HepG2 (cell line): ENCODE measurements around the gene GNAI2. TPM values are rescaled to one million over a fixed set of nuclear protein-coding genes. Genes with fewer than 3 reads are reported as not detected.

ENCODE experiments used
- ATAC-seq: fragments of 200-7000 bp; cut with Tn5 transposase; 3 replicates; pipeline ENCODE4 v1.9.1; 2020; ENCODE audit warnings: mild to moderate bottlenecking, moderate library complexity
- BruUV-seq: library from RNA; stranded (reverse); fragments of 400-500 nt; replicated peaks from 2 replicates; lab custom pipeline; 2021; lab: Mats Ljungman, UMichigan
- CTCF ChIA-PET: fragments of 300-600 bp; formaldehyde crosslinking; extraction: SDS; loops from one replicate; lab custom pipeline; 2021; ENCODE audit warnings: low total read pairs, inconsistent platforms, low intra/inter-chr PET ratio; lab: Yijun Ruan, JAX
- POLR2A ChIA-PET: fragments of 350-600 bp; sonication (Branson Sonifier 250); formaldehyde crosslinking; loops from one replicate; lab custom pipeline; 2020; ENCODE audit warnings: antibody characterized with exemption, inconsistent platforms; lab: Yijun Ruan, JAX
- DNase-seq: peaks from one replicate; pipeline ENCODE4 v3.0.0-alpha.2; 2015; ENCODE audit warnings: low spot score
- FAIRE-seq: peaks from 3 replicates; lab custom pipeline; 2011; peaks lifted over from hg19 to GRCh38; lab: Jason Lieb, UNC
- H2AFZ ChIP-seq: one replicate; pipeline ENCODE4 v1.6.1; 2011; ENCODE audit warnings: low read length, inconsistent platforms
- H3K27ac ChIP-seq: fragments of 300-600 bp; 3 replicates; pipeline ENCODE4 v1.8.0; 2011; ENCODE audit warnings: mixed run types, mild to moderate bottlenecking, mixed read lengths, low read length, inconsistent platforms; ENCODE audit not compliant: insufficient read depth; ENCODE audit errors: extremely low read length
- H3K27me3 ChIP-seq, 2 experiments: fragments of 200-600 bp in 1 of 2; 2 replicates in 1 of 2; 3 replicates in 1 of 2; pipeline versions ENCODE4 v1.6.0 to v1.8.0; 2011; ENCODE audit warnings: low read length in 2 of 2, mild to moderate bottlenecking in 2 of 2, moderate library complexity in 2 of 2, inconsistent platforms in 1 of 2; ENCODE audit not compliant: insufficient read depth in 2 of 2, control insufficient read depth in 1 of 2
- H3K36me3 ChIP-seq, 2 experiments: fragments of 200-600 bp in 1 of 2; replicated peaks in 1 of 2; 2 replicates in 1 of 2; 3 replicates in 1 of 2; pipeline versions ENCODE4 v1.5.1 to v1.8.0; 2011; ENCODE audit warnings: low read length in 2 of 2, inconsistent platforms in 1 of 2; ENCODE audit not compliant: insufficient read depth in 2 of 2, control insufficient read depth in 1 of 2
- H3K4me1 ChIP-seq: 2 replicates; pipeline ENCODE4 v1.5.1; 2012; ENCODE audit warnings: low read length, inconsistent platforms; ENCODE audit not compliant: insufficient read depth
- H3K4me2 ChIP-seq: 2 replicates; pipeline ENCODE4 v1.6.0; 2011; ENCODE audit warnings: low read depth, low read length, inconsistent platforms
- H3K4me3 ChIP-seq, 3 experiments: fragments of 200-600 bp in 1 of 3; sonication (generic), shearing (Covaris generic) in 1 of 3; replicated peaks in 1 of 3; 2 replicates each; pipeline ENCODE4 v1.5.1; 2011 to 2016; ENCODE audit warnings: low read length in 3 of 3, inconsistent platforms in 2 of 3, low read depth in 2 of 3, mild to moderate bottlenecking in 2 of 3, control low read depth in 1 of 3, mixed read lengths in 1 of 3; ENCODE audit not compliant: insufficient read depth in 1 of 3
- H3K79me2 ChIP-seq: one replicate; pipeline ENCODE4 v1.6.1; 2011; ENCODE audit warnings: low read length, inconsistent platforms; ENCODE audit not compliant: insufficient read depth
- H3K9ac ChIP-seq: 2 replicates; pipeline ENCODE4 v1.6.0; 2011; ENCODE audit warnings: mild to moderate bottlenecking, low read depth, low read length, inconsistent platforms; ENCODE audit not compliant: insufficient read depth
- H3K9me3 ChIP-seq: 2 replicates; pipeline ENCODE4 v1.5.1; 2012; ENCODE audit warnings: mild to moderate bottlenecking, low read length
- H4K20me1 ChIP-seq: 2 replicates; pipeline ENCODE4 v1.6.0; 2011; ENCODE audit warnings: inconsistent platforms, mild to moderate bottlenecking, low read length, moderate library complexity; ENCODE audit not compliant: insufficient read depth
- ARNT ChIP-seq: fragments of 450-650 bp; IDR thresholded peaks from 2 replicates; pipeline ENCODE4 v1.6.1; 2017
- BRD4 ChIP-seq: sonication (generic); formaldehyde crosslinking; IDR thresholded peaks from 2 replicates; pipeline ENCODE4 v1.4.0; 2020; ENCODE audit warnings: missing genetic modification reagents
- CHD2 ChIP-seq: IDR thresholded peaks from 2 replicates; pipeline ENCODE4 v1.6.1; 2011; ENCODE audit warnings: low read depth, low read length, improper control_type of control experiment
- CHD4 ChIP-seq: fragments of 200-600 bp; sonication (generic); IDR thresholded peaks from 2 replicates; pipeline ENCODE4 v1.7.0; 2017; ENCODE audit warnings: mild to moderate bottlenecking, low read length, borderline replicate concordance
- ELF1 ChIP-seq: sonication (generic); formaldehyde crosslinking; IDR thresholded peaks from 2 replicates; pipeline ENCODE4 v1.4.0; 2020; ENCODE audit warnings: missing genetic modification reagents
- GFI1 ChIP-seq: sonication (generic); formaldehyde crosslinking; IDR thresholded peaks from 2 replicates; pipeline ENCODE4 v1.5.0; 2020; ENCODE audit warnings: missing genetic modification reagents, mild to moderate bottlenecking, borderline replicate concordance
- KMT2B ChIP-seq: IDR thresholded peaks from 2 replicates; pipeline ENCODE4 v1.6.1; 2016; ENCODE audit warnings: missing genetic modification reagents, missing compliant biosample characterization
- LCORL ChIP-seq, 2 experiments: fragments of 450-650 bp in 1 of 2; sonication (generic) in 1 of 2; formaldehyde crosslinking in 1 of 2; IDR thresholded peaks; 2 replicates each; pipeline versions ENCODE4 v1.5.0 to v1.6.1; 2017 to 2020; ENCODE audit warnings: antibody characterized with exemption in 1 of 2, missing genetic modification reagents in 1 of 2
- LRRFIP1 ChIP-seq: sonication (generic); formaldehyde crosslinking; conservative IDR thresholded peaks from 2 replicates; pipeline ENCODE4 v1.4.0; 2020; ENCODE audit warnings: missing genetic modification reagents
- POLR2G ChIP-seq: fragments of 200-400 bp; formaldehyde crosslinking; IDR thresholded peaks from 2 replicates; pipeline ENCODE4 v1.6.1; 2018; ENCODE audit warnings: mild to moderate bottlenecking, low read depth, low read length, moderate library complexity
- RBM22 ChIP-seq: fragments of 200-400 bp; formaldehyde crosslinking; optimal IDR thresholded peaks from 2 replicates; pipeline ENCODE3; 2017; ENCODE audit warnings: mild to moderate bottlenecking, low read length, moderate library complexity
- TOPORS ChIP-seq: sonication (generic); formaldehyde crosslinking; IDR thresholded peaks from 2 replicates; pipeline ENCODE4 v1.8.0; 2023; ENCODE audit warnings: mild to moderate bottlenecking, missing genetic modification reagents
- ZMYM4 ChIP-seq: sonication (generic); formaldehyde crosslinking; IDR thresholded peaks from 2 replicates; pipeline ENCODE4 v1.8.1; 2023; ENCODE audit warnings: mild to moderate bottlenecking, missing genetic modification reagents
- ZNF142 ChIP-seq: sonication (generic); formaldehyde crosslinking; IDR thresholded peaks from 2 replicates; pipeline ENCODE4 v1.4.0; 2020; ENCODE audit warnings: missing genetic modification reagents
- ZNF263 ChIP-seq: sonication (generic); formaldehyde crosslinking; IDR thresholded peaks from 2 replicates; pipeline ENCODE4 v1.4.0; 2020; ENCODE audit warnings: missing genetic modification reagents
- ZNF317 ChIP-seq: sonication (generic); formaldehyde crosslinking; IDR thresholded peaks from 2 replicates; pipeline ENCODE4 v1.5.0; 2020; ENCODE audit warnings: mild to moderate bottlenecking, missing genetic modification reagents
- ZNF33A ChIP-seq: sonication (generic); formaldehyde crosslinking; IDR thresholded peaks from 2 replicates; pipeline ENCODE4 v1.5.1; 2020; ENCODE audit warnings: missing genetic modification reagents, mild to moderate bottlenecking, moderate library complexity, borderline replicate concordance
- WGBS: methylation state at CpG from one replicate; pipeline ENCODE4 v1.1.6; 2017; ENCODE audit warnings: low lambda C conversion rate; 5-methylcytosine and 5-hydroxymethylcytosine counted together
- in situ Hi-C: cut with HindIII; loops from 2 replicates; pipeline ENCODE4 v1.10.0; 2017; ENCODE audit warnings: low pct_unique_long_range_greater_than_20kb; ENCODE audit not compliant: extremely low pct_ligation_motif_present
- intact Hi-C: fragments of 100-400 bp; cut with micrococcal nuclease; formaldehyde crosslinking; loops from one replicate; pipeline ENCODE4 v1.10.0; 2022; ENCODE audit not compliant: unreplicated experiment
- polyA plus RNA-seq, 8 experiments: library from polyadenylated mRNA; depleted of rRNA in 3 of 8; stranded (reverse) in 7 of 8; unstranded in 1 of 8; fragments of >200 nt; fragmentation: Illumina TruSeq in 4 of 8; extraction: Trizol in 4 of 8; gene quantifications; 2 replicates each; pipeline versions ENCODE4 v1.2.1 to v1.2.3, GENCODE V29; 2011 to 2016; ENCODE audit warnings: low read depth in 4 of 8, missing spikeins in 1 of 8, mixed read lengths in 1 of 8; ENCODE audit not compliant: insufficient read depth in 1 of 8
- total RNA-seq, 5 experiments: library from RNA; depleted of rRNA; stranded (reverse); fragments of >200 nt; fragmentation: Illumina TruSeq; extraction: Trizol; gene quantifications; 2 replicates each; pipeline ENCODE4 v1.2.3, GENCODE V29; 2016; ENCODE audit warnings: low read depth in 1 of 5

The GNAI2 gene
- total and polyA plus RNA-seq, 2 of the 13 experiments (the other 11 are each of a cell fraction or from before 2014, with no cell fraction given), result 51.1 to 66.2 TPM

GRCh38 chr3:50196253-50196801 is 39.7 kb upstream of the GNAI2 start:
- ChIA-PET POLR2A (interaction anchor here (0.6 to 4.0 kb wide), 22 partner anchors 12 to 141 kb away, joined by 4 to 844 read pairs (median 10); partner anchors contain the start of genes GNAI2, HYAL1, HYAL3 and IFRD2), CTCF (interaction anchor here (2.5 to 4.8 kb wide), 2 partner anchors 15 to 27 kb away, joined by 15 to 265 read pairs; no protein-coding TSS in a partner anchor)
- Histone ChIP-seq H3K27ac (peak overlapping the region; percentile 97), H3K9ac (peak overlapping the region; percentile 82), H2AFZ (no peak overlapping the region), H3K36me3 (no peaks in the 10 kb centered on the region), H3K4me3 (peak overlapping the region; percentile 13 to 70 (median 36); a peak in 5 of 6 replicates), H3K9me3 (no peaks in the 10 kb centered on the region), H3K4me1 (peaks cover 56% of the 10 kb centered on the region), H3K27me3 (no peaks in the 10 kb centered on the region), H4K20me1 (peaks cover 4% of the 10 kb centered on the region), H3K79me2 (no peaks in the 10 kb centered on the region), H3K4me2 (peak overlapping the region; percentile 91)
- intact Hi-C loops, result no loop called here
- FAIRE-seq, result no peak
- 27% methylated on average over 3 of the region's 6 CpGs for WGBS
- no peak for DNase-seq
- peak; percentile 30 for ATAC-seq
- TSS peak; percentile 95 for BruUV-seq
- in situ Hi-C loops, result loop anchor here (10.0 kb wide), 1 partner anchor 78 kb away; the partner anchor contains the start of gene LSMEM2
- TF ChIP-seq ARNT (no peak), CHD4 (no peak), ELF1 (CRISPR knock-in tag) (no peak), GFI1 (CRISPR knock-in tag) (no peak), LRRFIP1 (CRISPR knock-in tag) (no peak), RBM22 (peak; percentile 73), ZMYM4 (CRISPR knock-in tag) (no peak; the same call in 1 of the 2 replicates), ZNF142 (CRISPR knock-in tag) (no peak), ZNF263 (0 out of 2 replicates have a peak, but pooled peaks have one; percentile 21), TOPORS (CRISPR knock-in tag) (0 out of 2 replicates have a peak, but pooled peaks have one; percentile 3), ZNF317 (CRISPR knock-in tag) (0 out of 2 replicates have a peak, but pooled peaks have one; percentile 3), POLR2G (peak; percentile 17; the same call in 1 of the 2 replicates), KMT2B (CRISPR knock-in tag) (no peak), ZNF33A (CRISPR knock-in tag) (no peak), CHD2 (no peak), BRD4 (CRISPR knock-in tag) (0 out of 2 replicates have a peak, but pooled peaks have one; percentile 13), LCORL (IDR thresholded peaks at IDR 0.05) (peak; percentile 66; the same call in 1 of the 2 replicates), LCORL (CRISPR knock-in tag; IDR thresholded peaks at IDR 0.05) (no peak)
